A673 (cell line): ENCODE results near the gene SLC22A17. TPM values are rescaled to one million over a fixed set of nuclear protein-coding genes. Genes with fewer than 3 reads are reported as not detected.

Source experiments
- BruUV-seq: library from RNA; stranded (reverse); fragments of 400-500 nt; replicated peaks from 2 replicates; lab custom pipeline; 2021; lab: Mats Ljungman, UMichigan
- CTCF ChIA-PET: fragments of 300-600 bp; sonication (Branson Sonifier 250); formaldehyde crosslinking; loops from one replicate; lab custom pipeline; 2022; ENCODE audit warnings: antibody characterized with exemption; lab: Charles Lee
- POLR2A ChIA-PET: fragments of 300-600 bp; sonication (Branson Sonifier 250); formaldehyde crosslinking; loops from one replicate; lab custom pipeline; 2022; ENCODE audit warnings: antibody characterized with exemption; ENCODE audit not compliant: low non-redundant PET; lab: Charles Lee
- DNase-seq: peaks from one replicate; pipeline ENCODE4 v3.0.0-alpha.2; 2015; ENCODE audit warnings: low spot score
- H3K27ac ChIP-seq: fragments of 200-600 bp; sonication (generic); 2 replicates; pipeline ENCODE4 v1.5.1; 2016; ENCODE audit warnings: mixed run types, low read depth, mild to moderate bottlenecking, mixed read lengths, antibody characterized with exemption, low read length; ENCODE audit not compliant: poor library complexity, severe bottlenecking
- H3K27me3 ChIP-seq: fragments of 200-600 bp; sonication (generic); replicated peaks from 2 replicates; pipeline ENCODE4 v1.6.1; 2017; ENCODE audit warnings: mixed run types, low read depth, mild to moderate bottlenecking, mixed read lengths, antibody characterized with exemption, low read length; ENCODE audit not compliant: insufficient read depth, poor library complexity
- H3K36me3 ChIP-seq: fragments of 200-600 bp; sonication (generic); 2 replicates; pipeline ENCODE4 v1.6.1; 2016; ENCODE audit warnings: mixed run types, mild to moderate bottlenecking, mixed read lengths, antibody characterized with exemption, low read length; ENCODE audit not compliant: insufficient read depth, poor library complexity, severe bottlenecking
- H3K4me1 ChIP-seq: fragments of 200-600 bp; sonication (generic); 2 replicates; pipeline ENCODE4 v1.6.1; 2017; ENCODE audit warnings: mixed run types, mild to moderate bottlenecking, mixed read lengths, antibody characterized with exemption, low read length; ENCODE audit not compliant: insufficient read depth, poor library complexity, severe bottlenecking
- H3K4me3 ChIP-seq: fragments of 200-600 bp; sonication (generic); 2 replicates; pipeline ENCODE4 v1.5.1; 2016; ENCODE audit warnings: low read depth, mixed run types, mild to moderate bottlenecking, mixed read lengths, low read length; ENCODE audit not compliant: poor library complexity, severe bottlenecking
- H3K9me3 ChIP-seq: fragments of 200-600 bp; sonication (generic); 2 replicates; pipeline ENCODE4 v1.6.1; 2016; ENCODE audit warnings: mixed run types, low read depth, mild to moderate bottlenecking, mixed read lengths, antibody characterized with exemption, low read length; ENCODE audit not compliant: poor library complexity, severe bottlenecking
- EZH2 ChIP-seq: fragments of 200-600 bp; sonication (generic); IDR thresholded peaks from 2 replicates; pipeline ENCODE4 v1.6.1; 2017; ENCODE audit warnings: borderline replicate concordance, low read depth, mild to moderate bottlenecking, mixed read lengths, antibody characterized with exemption, low read length; ENCODE audit not compliant: poor library complexity, severe bottlenecking
- intact Hi-C: fragments of 100-400 bp; cut with micrococcal nuclease; formaldehyde crosslinking; loops from one replicate; pipeline ENCODE4 v1.10.0; 2022; ENCODE audit not compliant: unreplicated experiment
- total RNA-seq: library from RNA; stranded (reverse); gene quantifications from 2 replicates; pipeline ENCODE4 v1.2.3, GENCODE V29; 2021
- TF ChIP-seq, protein P1 (sequence below): fragments of 300-800, 200-600 bp; sonication (generic); conservative IDR thresholded peaks from 2 replicates; pipeline ENCODE4 v1.5.1; 2017; ENCODE audit warnings: low read depth, mild to moderate bottlenecking, antibody characterized with exemption, low read length, moderate library complexity, mixed read lengths

The SLC22A17 gene
- total RNA-seq, 1 experiment from 2014 or later, result 23.0 TPM

DNA sequence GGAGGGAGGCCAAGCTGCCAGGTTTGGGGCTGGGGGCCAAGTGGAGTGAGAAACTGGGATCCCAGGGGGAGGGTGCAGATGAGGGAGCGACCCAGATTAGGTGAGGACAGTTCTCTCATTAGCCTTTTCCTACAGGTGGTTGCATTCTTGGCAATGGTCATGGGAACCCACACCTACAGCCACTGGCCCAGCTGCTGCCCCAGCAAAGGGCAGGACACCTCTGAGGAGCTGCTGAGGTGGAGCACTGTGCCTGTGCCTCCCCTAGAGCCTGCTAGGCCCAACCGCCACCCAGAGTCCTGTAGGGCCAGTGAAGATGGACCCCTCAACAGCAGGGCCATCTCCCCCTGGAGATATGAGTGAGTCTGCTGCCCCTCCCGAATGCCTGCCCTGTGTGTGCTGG is 20.4 kb upstream of the SLC22A17 start:
- intact Hi-C loops, result no loop called here
- POLR2A ChIA-PET, result no interaction called here
- Histone ChIP-seq H3K9me3 (no peaks in the 10 kb centered on the region), H3K4me1 (peaks cover 8% of the 10 kb centered on the region), H3K36me3 (no peaks in the 10 kb centered on the region), H3K4me3 (no peak overlapping the region), H3K27ac (no peak overlapping the region), H3K27me3 (no peaks in the 10 kb centered on the region)
- no TSS peak for BruUV-seq
- CTCF ChIA-PET, result interaction anchor here (0.6 kb wide), 1 partner anchor 27 kb away, joined by 3 read pairs; no protein-coding TSS in a partner anchor
- DNase-seq, result no peak
- TF ChIP-seq, protein P1, sequence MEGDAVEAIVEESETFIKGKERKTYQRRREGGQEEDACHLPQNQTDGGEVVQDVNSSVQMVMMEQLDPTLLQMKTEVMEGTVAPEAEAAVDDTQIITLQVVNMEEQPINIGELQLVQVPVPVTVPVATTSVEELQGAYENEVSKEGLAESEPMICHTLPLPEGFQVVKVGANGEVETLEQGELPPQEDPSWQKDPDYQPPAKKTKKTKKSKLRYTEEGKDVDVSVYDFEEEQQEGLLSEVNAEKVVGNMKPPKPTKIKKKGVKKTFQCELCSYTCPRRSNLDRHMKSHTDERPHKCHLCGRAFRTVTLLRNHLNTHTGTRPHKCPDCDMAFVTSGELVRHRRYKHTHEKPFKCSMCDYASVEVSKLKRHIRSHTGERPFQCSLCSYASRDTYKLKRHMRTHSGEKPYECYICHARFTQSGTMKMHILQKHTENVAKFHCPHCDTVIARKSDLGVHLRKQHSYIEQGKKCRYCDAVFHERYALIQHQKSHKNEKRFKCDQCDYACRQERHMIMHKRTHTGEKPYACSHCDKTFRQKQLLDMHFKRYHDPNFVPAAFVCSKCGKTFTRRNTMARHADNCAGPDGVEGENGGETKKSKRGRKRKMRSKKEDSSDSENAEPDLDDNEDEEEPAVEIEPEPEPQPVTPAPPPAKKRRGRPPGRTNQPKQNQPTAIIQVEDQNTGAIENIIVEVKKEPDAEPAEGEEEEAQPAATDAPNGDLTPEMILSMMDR, result no peak
- no peak for TF ChIP-seq EZH2

DNA sequence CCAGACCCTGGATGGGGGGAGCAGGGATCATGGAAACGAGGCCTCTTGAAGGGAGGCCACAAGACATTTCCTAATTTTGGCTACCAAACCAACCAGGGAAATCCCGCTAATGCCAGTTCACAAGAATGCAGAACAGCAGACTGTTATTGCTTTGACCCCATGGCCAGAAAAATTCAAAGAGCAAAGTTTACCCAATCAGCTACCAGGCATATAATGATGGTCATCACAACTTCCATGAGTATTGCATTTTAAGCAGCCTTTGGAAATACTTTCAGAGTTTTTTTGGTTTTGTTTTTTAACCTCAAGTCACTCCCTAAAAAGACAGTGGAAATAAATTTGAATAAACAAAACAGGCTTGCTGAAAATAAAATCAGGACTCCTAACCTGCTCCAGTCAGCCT is 19.8 kb upstream of the SLC22A17 start, which contains the start of gene IL25:
TSS of gene IL25 (plus strand) at position 301 of the 400 bp plus-strand sequence.
- DNase-seq, result no peak
- Histone ChIP-seq H3K9me3 (no peaks in the 10 kb centered on the region), H3K36me3 (no peaks in the 10 kb centered on the region), H3K4me3 (no peak within 1 kb of the TSS), H3K27me3 (no peaks in the 10 kb centered on the region), H3K4me1 (peaks cover 8% of the 10 kb centered on the region), H3K27ac (no peak within 1 kb of the TSS)
- ChIA-PET POLR2A (no interaction called here), CTCF (no interaction called here)
- no TSS peak for BruUV-seq
- intact Hi-C loops, result no loop called here
- TF ChIP-seq EZH2, result no peak
- TF ChIP-seq, protein P1, result no peak

DNA sequence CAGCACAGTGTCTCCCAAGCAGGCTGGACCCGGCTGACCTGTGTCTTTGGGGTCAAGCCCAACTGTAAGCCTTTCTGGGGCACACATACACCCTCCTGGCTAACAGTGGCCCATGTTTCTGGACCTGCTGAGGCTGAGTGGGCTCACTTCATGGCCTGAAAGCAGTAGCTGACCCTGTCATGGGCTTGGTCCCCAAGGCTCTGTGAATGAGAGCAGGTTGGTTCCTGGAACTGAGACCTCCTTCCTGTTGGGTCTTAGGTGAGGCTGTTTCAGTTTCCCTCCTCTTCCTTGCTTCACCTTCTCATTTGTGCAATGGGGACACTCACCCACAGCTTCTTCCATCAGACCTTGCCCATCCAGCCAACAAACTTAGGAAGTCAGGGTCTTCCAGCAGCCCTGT is 19.2 kb upstream of the SLC22A17 start:
- H3K4me1 ChIP-seq, result peaks cover 11% of the 10 kb centered on the region
- DNase-seq, result no peak
- intact Hi-C loops, result no loop called here
- no peaks in the 10 kb centered on the region for H3K9me3 ChIP-seq
- H3K27me3 ChIP-seq, result no peaks in the 10 kb centered on the region
- no peak overlapping the region for H3K27ac ChIP-seq
- no peak overlapping the region for H3K4me3 ChIP-seq
- POLR2A ChIA-PET, result no interaction called here
- H3K36me3 ChIP-seq, result no peaks in the 10 kb centered on the region
- TF ChIP-seq, protein P1, result no peak
- CTCF ChIA-PET, result no interaction called here
- no TSS peak for BruUV-seq
